Sciatic nerve (tissue), 2 donors: ENCODE data around the gene ARHGAP25. TPM values are rescaled to one million over a fixed set of nuclear protein-coding genes. Genes with fewer than 3 reads are reported as not detected.
"Not testable (repeated sequence)": the region's sequence is repeated elsewhere in the genome, so short reads cannot be mapped to it uniquely, and the experiment has no call there.

Experiments used
- ATAC-seq: fragments of 200-7000 bp; cut with Tn5 transposase; one replicate; pipeline ENCODE4 v1.9.1; 2020; ENCODE audit warnings: mild to moderate bottlenecking, moderate library complexity
- DNase-seq: peaks from one replicate; pipeline ENCODE4 v3.0.0-alpha.2; 2020; ENCODE audit warnings: low spot score
- intact Hi-C: fragments of 100-400 bp; cut with DNase I; formaldehyde crosslinking; loops from one replicate; pipeline ENCODE4 v1.14.2; 2022
- total RNA-seq: library from RNA; stranded (reverse); fragmentation: NEBNext Ultra II Directional; extraction: Animal tissue kit (Norgen Biotek cat#: 25700); gene quantifications from one replicate; pipeline ENCODE4 v1.2.1, GENCODE V29; 2021
- donor health status: DM: no; HTN: no; CAD: no.
- donor health status: DM: no; HTN: no; CAD: no.

The ARHGAP25 gene
- total RNA-seq, 1 donor from 2014 or later, result 21.6 TPM

DNA sequence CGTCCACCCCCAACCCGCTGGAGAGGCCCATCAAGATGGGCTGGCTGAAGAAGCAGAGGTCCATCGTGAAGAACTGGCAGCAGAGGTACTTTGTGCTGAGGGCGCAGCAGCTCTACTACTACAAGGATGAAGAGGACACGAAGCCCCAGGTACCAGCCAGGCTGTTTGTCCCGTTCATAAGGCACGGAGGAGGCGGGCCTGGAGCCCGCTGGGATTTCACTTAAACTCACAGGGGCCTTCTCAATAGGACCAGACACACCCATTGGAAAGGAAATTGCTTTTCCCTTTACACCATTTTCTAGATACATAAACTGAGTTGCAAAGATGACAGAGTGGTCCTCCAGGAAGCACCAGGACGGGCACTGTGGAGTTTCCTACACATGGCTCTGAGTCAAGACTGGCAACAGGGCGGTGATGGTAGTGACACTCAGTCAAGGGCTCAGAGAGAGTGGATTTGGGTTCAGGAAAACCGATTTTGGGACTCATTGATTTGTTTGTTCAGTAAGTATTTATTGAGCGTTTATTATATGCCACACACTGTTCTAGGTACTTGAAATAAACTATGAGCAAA lies 40.7 kb downstream of the ARHGAP25 start:
- ATAC-seq, result no peak
- DNase-seq, result no peak
- intact Hi-C loops, result no loop called here

DNA sequence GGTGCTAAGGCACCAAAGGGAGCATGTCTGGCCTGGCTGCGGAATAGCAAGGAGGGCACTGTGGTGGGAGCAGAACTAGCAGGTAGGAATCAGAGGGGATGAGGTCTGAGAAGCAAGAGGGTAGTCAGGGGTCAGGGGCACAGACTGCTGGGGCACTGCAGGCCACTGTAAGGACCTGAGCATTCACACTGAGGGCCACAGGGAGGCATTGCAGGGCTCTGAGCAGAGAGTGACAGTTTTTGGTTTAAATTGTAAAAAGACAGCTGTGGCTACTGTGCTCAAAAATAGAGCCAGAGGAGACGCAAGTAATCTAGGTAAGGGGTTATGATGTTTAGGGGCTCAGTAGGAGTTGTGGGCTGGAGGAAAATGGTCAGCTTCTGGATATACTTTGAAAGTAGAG lies 41.5 kb downstream of the ARHGAP25 start:
- no peak for DNase-seq
- intact Hi-C loops, result no loop called here
- ATAC-seq, result no peak

DNA sequence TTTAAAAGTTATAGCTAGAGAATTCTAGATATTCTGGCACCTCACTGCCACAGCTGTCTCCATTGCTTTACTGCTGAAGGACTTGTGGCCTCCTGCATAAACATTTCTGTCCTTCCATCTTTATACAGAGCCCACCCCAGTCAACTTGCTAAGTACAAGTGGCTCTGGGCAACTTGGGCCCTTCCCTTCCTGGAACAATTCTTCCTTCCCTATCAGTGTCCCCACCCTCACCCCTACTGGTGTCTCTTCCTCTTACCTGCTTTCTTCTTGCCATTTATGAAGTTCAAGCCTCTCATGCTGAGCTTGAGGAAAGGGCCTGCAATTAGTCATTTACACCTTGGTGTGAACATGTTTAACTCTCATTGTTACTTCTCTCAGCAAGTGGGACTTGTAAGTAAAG lies 45.0 kb downstream of the ARHGAP25 start:
- ATAC-seq, result no peak
- no peak for DNase-seq
- intact Hi-C loops, result no loop called here

DNA sequence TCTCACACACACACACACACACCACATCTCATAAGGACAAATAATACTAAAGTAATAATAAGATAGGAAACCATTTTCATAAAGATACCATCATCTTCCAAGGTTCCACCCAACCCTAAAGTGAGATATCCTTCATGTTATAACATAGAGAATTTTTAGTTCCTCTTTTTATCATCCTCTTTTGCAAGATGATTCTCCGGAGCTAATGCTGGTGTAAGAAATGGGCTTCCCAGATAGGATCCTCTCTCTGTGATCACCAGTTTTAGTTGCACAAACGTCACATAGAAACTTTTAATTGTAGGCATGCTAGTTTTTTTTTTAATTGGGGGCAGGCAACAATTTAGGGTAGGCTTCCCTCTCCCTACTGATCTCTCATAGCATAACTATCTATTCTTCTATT lies 49.6 kb downstream of the ARHGAP25 start:
- no peak for DNase-seq
- no peak for ATAC-seq
- intact Hi-C loops, result no loop called here

DNA sequence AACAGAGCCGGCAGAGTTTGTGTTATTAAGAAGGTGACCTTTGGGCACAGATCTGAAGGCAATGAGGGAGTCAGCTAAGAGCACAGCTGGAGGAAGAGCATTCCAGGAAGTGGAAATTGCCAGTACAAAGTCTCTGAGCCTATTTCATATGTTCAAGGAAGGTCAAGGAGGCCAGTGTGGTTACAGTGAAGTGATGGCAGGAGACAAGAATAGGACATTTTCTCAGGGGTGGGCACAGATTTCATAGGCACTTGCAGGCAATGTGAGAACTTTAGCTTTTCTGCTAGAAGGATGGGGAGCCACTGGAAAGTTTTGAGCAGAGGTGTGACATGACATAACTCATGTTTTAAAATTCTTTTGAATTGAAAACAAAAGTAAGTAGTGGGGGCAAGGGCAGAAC lies 50.3 kb downstream of the ARHGAP25 start:
- DNase-seq (no peak), ATAC-seq (no peak)
- intact Hi-C loops, result no loop called here

DNA sequence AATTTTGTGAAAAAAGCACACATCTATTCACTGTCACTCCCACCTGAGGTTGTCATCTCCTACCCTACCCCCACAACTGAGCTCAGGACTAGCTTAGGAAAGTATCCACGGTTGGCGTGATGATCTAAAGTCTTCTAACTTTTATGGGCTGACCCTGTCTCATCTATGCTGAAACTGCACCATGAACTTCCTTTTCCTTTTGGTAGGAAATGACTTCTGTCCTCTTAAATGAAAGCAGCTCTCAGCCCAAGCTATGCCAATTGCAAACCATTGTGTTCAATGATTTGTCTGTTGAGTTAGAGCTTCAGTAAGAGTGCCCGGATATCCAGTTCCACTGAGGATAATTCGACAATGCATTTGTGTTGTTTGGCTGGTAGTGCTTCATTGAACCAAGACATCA lies 52.7 kb downstream of the ARHGAP25 start:
- no peak for ATAC-seq
- DNase-seq, result no peak
- intact Hi-C loops, result no loop called here

DNA sequence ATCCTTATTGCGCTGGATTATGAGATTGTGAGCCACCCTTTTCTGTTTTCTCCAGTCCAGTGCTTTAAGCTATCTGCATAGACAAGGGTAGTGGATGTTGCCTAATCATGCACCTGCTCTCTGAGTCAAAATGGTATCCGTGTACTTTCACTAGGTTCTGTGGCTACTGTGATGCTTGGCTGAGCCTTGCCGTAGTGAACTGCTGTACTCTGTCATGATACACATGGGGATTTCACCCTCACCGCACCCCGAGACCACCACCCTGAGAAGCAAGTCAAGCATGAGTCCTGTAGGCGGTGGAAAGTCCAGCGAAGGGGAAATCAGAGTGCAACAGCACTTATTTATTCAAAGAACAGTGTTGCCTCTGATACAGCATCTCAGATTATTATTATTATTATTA lies 55.0 kb downstream of the ARHGAP25 start:
- DNase-seq (no peak), ATAC-seq (no peak)
- intact Hi-C loops, result no loop called here

DNA sequence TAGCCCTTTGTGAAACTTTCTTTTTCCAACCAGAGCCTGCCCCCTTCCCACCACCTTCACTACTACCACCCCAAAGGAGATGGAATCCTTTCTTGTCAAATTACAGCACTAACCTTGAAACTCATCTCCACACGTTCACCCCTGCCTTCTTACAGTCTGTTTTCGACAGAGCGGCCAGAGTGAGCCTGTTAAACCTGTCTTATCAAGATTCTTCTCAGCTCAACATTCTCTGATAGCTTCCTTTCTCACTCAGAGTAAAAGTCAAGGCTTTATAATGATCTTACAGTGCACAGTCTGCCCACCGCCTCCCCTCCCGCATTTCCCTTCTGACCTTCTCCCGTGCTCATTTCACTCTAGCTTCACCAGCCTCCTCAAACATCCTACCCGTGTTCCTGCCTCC lies 56.0 kb downstream of the ARHGAP25 start:
- intact Hi-C loops, result no loop called here
- no peak for ATAC-seq

DNA sequence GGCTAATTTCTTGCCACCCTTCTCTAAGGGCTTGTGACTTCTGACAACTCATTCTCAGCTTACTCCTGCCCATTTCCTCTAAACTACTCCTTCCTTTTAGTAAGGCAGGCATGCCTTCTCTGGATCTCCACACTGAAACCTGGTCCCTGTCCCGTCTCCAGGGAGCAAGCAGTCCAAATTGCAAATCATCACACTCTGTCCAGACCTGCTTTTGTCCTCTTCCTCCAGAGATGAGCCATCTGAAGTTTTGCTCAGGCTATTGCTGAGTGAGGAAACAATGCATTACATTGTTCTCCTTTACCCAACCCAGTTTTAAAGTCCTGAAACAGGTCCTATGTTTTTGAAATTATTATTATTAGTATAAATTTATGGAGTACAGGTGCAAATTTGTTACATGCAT lies 57.3 kb downstream of the ARHGAP25 start:
- DNase-seq, result no peak
- ATAC-seq, result no peak
- intact Hi-C loops, result no loop called here

More for the DNA sequence above, 56.0 kb downstream of the ARHGAP25 start:
- no peak for DNase-seq

DNA sequence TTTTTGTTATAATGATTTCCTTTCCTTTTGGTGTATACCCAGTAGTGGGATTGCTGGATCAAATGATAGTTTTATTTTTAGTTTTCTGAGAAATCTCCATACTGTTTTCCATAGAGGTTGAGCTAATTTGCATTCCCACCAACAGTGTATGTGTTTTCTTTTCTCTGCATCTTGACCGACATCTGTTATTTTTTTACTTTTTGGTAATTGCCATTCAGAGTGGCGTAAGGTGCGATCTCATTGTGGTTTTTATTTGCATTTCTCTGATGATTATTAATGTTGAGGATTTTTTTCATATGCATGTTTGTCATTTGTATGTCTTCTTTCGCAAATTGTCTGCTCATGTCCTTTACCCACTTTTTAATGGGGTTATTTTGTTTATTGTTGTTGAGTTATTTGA lies 58.1 kb downstream of the ARHGAP25 start:
- DNase-seq, result no peak
- intact Hi-C loops, result no loop called here
- no peak for ATAC-seq

DNA sequence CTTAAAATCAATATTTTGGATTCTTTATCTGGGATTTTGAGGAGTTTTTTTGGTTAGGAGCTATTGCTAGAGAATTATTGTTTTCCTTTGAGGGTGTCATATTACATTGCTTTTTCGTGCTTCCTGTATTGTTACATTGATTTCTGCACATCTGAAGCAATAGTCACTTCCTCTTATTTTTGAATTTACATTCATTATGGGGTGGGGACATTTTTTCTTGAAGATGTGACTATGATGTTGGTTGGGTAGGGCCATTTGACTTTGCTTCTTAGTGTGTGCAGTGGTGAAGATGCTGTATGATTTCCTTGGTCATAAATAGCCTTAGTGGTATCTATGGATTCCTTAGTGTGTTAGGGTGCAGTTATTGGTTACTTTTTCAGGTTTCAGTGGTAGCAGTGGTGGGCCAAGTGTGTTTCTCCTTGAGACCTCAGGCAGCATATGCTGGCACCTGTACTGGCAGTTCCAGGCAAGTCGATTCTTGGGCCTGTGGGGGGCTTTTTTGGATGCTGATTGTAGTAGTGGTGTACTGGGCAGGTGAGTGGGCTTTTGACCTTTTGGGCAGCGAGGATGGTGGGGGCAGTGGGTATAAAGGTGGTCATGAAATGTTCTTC lies 61.8 kb downstream of the ARHGAP25 start:
- DNase-seq (no peak), ATAC-seq (no peak)
- intact Hi-C loops, result no loop called here

DNA sequence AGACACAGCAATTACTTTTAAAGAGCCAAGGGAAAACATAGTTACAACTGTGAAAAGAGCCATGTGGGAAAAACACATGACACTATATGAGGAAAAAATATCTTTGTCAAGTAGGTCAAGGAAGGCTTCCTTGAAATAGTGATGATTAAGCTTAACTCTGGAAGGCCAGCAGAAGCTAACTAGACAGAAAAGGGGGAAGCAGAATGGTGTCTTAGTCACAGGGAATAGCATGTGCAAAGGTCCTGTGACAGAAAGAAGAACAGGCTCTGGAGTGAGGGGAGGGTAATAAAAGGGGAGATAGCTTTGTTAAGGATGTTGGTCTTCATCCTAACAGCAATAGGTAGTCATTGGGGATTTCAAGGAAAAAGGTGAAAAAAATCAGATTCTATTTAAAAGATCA lies 64.0 kb downstream of the ARHGAP25 start:
- intact Hi-C loops, result no loop called here
- ATAC-seq, result peak; percentile 26
- no peak for DNase-seq

DNA sequence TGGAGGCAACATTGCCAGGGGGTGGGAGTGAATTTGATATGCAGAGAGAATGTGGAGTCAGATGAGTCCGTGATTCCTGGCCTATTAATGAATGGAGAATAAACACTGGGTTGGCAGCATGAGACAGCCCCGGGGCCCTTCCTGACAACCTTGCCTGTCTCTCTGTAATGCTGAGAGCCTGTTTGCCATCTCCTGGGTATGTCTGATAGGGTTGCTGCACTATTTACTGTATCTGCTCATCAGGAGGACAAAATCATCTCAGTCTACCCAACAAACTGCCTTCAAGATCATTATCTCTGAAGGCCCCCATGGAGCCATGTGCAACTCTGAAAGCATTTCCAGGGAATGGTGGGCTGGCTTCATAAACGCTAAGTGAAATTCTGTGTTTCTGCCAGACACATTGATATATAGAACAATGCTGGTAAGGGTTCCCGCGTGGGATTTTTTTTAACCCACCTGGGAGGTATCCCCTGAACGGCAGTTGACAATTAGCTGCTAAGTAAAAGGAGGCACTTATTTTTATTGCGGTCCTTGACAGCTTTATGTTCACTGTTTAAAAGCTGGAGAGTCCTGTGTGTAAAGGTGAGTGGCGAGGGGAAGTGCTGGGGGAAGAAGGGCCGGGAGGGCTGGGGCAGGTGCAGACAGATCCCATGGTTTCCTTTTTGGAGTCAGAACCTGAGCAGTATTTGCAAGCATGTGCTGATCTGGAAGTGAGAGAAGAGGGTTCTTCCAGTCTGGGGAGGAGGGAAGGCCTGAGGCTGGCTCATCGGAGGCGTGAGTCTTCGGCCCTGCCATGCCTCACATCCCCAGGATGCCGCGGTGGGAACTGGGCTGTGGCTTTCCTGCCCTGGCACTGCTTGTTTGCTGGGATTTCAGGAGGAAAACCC lies 64.8 kb downstream of the ARHGAP25 start:
- ATAC-seq (no peak), DNase-seq (no peak)
- intact Hi-C loops, result no loop called here

DNA sequence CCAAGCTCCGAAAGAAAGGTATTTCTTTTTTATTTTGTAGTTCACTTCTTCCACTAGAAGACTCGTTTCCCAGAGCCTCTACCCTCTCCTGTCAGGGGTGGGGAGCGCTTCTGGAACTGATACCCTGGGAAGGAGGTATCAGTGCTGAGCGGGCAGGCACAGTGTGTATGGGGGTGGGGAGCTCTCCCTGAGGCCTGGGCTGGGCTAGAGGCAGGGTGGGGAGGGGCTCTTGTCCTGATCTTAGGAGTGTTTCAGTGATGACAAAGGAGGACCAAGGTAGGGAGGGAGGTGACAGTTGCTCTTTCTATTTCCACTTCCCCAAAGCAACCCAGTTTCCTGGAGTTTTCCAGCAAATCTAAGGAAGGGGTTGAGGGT lies 65.4 kb downstream of the ARHGAP25 start:
- intact Hi-C loops, result no loop called here
- DNase-seq (no peak), ATAC-seq (no peak)

DNA sequence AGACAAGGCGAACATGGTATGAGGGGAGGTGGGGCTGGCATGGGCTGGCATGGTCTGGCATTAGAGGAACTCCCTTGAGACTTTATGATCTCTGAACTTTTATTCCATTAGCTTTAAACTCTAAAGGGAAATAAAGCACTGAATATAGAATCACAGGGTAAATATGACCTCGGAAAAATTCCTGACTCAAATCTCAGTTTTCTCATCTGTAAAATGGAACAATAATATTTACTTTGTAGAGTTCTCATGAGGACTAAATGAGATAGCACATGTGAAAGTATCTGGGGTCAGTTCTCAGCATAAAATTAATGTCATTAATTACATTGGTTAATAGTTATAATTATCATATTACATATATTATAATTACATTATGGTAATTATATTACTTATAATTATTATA lies 65.9 kb downstream of the ARHGAP25 start:
- DNase-seq (no peak), ATAC-seq (no peak)
- intact Hi-C loops, result no loop called here

DNA sequence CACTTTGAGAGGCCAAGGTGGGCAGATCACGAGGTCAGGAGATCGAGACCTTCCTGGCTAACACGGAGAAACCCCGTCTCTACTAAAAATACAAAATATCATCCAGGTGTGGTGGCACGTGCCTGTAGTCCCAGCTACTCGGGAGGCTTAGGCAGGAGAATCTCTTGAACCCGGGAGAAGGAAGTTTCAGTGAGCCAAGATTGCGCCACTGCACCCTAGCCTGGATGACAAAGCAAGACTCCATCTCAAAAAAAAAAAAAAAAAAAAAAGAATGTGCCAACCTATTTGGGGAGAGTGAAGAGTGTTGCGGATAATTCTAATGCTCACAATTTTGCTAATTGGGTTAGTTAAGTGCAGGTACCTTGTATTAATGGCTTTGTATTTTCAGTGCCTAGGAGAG lies 67.5 kb downstream of the ARHGAP25 start:
- DNase-seq, ATAC-seq, intact Hi-C loops: not testable (repeated sequence)

DNA sequence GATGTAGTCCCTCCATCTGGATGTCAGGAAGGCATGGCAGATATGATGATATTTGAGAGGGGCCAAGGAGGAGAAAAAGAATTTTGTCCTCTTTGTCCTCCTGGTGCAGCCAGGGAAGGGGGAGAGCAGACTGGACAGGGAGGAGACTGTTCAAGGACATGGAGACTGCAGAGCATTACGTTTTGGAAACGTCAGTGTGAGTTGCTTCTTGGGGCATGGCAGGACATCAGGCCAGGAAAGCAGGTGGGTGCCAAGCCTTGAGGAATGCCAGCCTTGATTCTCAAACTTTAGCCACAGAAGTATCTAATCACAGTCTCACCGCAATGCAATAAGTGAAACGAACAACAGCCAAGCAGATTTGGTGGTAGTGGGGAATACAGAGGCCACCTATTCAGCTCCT lies 70.4 kb downstream of the ARHGAP25 start:
- DNase-seq, result no peak
- ATAC-seq, result no peak
- intact Hi-C loops, result no loop called here

DNA sequence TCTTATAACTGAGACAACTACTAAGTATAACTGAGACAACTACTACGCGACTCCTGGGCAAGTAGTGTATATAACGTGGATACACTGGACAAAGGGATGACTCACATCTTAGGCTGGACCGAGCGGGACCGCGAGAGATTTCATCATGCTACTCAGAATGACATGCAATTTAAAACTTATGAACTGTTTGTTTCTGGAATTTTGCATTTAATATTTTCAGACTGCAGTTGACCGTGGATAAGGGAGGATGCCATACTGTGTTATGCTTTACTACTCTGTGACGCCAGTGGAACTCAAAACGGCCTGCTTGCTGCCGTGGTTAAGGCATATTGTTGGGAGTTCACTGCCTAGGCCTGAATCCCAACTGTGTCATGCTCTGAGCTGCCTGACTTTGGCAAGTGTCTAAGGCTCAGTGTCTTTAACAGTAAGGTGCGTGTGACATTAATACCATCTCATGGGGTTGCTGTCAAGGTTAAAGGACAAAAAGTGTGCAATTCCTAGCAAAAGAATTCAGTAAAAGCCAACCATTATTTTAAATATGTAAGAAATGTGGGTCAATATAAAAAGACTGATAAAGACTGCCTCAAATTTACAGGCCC lies 72.0 kb downstream of the ARHGAP25 start:
- no peak for ATAC-seq
- intact Hi-C loops, result no loop called here
- no peak for DNase-seq

DNA sequence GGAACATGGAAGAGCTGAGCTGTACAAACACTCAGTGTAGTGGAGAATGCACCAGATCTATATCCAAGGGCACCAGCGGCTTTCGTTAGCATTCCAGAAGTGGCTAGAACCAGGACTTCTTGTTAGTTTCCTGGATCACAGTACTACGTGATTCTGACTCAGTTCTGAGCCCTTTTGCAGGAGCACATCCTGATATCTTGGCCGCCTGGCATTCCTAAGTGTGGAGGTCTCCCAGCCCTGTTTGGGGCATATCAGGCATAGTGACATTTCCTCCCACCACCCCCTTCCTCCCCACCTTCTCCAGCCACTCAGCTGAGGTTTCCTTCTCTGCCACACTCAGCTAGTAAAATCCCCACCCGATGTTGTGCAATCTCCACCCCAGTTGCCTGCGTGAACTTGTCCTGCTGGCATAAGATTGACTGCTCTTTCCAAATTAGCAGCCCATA lies 73.2 kb downstream of the ARHGAP25 start:
- peak; percentile 50 for ATAC-seq
- DNase-seq, result no peak
- intact Hi-C loops, result no loop called here
